NCI-H446 treated with DMSO at 0.1 percent for 48 hours (cell line): ENCODE data around the gene HYI.
"Not testable (repeated sequence)": the region's sequence is repeated elsewhere in the genome, so short reads cannot be mapped to it uniquely, and the experiment has no call there.

Source experiments
- DNase-seq: peaks from one replicate; lab custom pipeline; 2025; lab: John Stamatoyannopoulos, UW

The HYI gene, protein sequence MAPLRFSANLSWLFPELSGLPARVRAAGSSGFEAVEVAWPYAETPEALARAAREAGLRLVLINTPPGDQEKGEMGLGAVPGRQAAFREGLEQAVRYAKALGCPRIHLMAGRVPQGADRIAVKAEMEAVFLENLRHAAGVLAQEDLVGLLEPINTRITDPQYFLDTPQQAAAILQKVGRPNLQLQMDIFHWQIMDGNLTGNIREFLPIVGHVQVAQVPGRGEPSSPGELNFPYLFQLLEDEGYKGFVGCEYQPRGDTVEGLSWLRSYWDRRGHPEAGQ

DNA sequence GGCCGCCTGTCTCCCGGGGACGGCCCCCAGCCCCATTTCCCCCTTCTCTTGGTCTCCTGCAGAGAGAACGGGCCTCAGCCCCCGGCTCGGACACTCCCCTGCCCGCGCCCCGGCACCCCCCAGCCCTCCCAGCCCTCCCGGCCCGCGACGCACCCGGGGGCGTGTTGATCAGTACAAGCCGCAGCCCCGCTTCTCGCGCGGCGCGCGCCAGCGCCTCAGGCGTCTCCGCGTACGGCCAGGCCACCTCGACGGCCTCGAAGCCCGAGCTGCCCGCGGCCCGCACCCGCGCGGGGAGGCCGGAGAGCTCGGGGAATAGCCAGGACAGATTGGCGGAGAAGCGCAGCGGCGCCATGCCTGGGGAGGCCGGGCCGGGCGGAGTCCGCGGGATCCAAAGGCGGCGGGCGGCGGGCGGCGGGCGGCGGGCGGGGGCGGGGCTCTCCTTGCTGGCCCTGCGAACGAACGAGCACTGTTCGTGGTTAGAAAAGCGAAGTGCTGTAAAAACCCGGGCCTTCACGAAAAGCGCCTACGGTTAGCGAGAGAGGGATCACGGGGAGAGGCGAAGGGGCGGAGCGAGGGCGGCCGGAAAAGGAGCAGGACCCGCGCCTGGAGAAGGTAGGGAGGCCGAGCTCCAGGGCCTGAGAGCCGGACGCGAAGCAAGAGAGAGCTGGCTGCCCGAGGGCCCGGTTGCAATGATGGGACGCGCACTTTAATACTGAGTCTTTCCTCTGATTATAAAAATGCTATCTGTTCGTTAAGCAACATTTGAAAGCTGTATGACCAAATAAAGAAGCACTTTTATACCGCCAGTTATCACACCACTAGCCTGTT is at the start of gene HYI:
Gene HYI, minus strand, starts transcription at position 490 of the 828 bp plus-strand sequence. Its CDS starts 138 bp downstream, at position 352.
- no peak for DNase-seq

DNA sequence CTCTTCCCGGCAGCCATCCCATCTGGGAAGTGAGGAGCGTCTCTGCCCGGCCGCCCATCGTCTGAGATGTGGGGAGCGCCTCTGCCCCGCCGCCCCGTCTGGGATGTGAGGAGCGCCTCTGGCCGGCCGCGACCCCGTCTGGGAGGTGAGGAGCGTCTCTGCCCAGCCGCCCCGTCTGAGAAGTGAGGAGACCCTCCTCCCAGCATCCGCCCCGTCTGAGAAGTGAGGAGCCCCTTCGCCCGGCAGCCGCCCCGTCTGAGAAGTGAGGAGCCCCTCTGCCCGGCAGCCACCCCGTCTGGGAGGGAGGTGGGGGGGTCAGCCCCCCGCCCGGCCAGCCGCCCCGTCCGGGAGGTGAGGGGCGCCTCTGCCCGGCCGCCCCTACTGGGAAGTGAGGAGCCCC is 48.1 kb upstream of the HYI start:
- DNase-seq = not testable (repeated sequence)

DNA sequence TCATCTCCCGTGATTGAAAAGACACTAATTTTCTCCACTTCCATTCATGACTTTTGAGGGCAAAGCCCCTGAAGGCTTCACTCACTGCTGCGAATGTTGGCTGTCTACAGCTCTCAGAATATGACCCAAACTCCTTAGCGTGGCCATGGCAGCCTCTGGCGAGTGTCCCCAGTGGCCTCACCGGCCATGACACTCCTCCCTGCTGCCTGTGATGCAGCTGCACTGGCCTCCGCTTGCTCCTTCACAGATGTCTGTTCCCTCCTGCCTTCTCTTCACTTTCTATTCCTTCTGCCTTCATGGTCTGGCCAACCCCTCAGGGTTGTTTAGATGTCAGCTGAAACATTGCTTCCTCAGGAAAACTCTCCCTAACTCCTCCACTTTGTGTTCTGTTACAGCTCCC is 46.2 kb upstream of the HYI start:
- DNase-seq = no peak

DNA sequence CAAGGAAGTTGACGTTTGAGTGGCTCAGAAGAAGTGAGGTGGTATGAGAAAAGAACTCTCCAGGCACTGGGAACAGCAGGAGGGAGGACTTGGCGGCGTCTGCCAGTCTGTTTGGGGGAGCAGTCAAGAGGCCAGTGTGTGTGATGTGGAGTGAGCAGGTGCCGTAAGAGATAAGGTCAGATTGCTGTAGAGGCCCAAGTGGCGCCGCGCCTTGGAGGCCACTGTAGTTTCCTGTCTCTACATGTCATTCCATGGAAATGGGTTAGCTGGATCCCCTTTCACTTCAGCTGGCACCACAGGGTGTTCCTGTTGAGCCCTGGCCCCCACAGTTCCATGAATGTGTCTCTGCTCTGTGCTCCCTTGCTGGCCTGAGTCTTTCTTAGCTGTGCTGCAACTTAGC is 41.5 kb upstream of the HYI start:
- no peak for DNase-seq

DNA sequence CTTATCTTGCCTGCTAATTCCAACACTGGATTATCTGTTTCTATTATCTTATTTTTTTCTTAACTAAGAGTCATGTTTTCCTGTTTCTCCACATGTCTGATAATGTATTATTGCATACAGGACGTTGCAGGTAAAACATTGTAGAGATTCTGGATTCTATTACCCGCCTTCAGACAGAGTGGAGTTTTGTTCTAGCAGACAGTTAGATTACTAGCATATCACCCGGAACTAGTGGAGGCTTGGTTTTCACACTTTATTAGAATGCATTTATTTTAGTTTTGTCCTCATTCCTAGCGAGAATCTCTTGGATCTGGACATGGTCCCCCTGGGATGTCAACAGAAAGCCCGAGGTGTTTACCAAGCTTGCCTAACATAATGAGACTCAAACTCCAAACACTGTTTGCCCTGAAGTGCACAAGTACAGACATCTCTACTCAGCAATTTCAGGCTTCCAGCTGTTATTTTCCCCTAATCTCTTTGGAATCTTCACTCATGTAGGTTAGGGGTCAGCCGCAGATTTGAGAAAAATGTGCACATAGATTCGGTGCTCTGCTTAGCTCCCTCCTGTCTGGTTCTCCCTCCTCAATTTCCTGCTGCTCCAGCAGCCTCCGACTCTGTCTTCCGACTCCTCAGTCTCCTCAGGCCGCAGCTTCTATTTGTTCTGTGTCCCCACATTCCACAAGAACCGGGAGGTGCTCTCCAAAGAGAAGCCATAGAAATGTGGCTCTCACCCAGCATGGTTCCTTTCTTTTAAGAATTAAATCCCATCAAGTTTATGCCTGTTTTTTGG is 40.1 kb upstream of the HYI start:
- DNase-seq = no peak

DNA sequence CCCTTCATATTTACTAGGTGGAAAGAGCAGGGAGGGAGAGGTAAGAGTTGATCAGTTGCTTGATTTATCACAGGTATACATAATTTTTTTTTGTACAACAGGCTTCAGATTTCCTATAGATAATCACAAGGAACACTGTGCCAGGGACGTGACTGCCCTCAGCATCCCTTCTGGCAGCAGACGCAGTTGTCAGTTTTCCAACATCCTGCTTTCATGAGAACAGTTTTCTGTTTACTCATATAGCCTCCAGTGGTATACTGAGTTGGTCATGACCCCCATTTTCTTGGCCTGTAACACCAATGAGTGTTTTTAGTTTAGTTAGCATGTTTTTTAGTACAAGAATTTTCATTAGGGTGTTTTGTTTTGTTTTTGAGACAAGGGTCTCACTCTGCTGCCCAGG is 39.1 kb upstream of the HYI start:
- peak; percentile 47 for DNase-seq

DNA sequence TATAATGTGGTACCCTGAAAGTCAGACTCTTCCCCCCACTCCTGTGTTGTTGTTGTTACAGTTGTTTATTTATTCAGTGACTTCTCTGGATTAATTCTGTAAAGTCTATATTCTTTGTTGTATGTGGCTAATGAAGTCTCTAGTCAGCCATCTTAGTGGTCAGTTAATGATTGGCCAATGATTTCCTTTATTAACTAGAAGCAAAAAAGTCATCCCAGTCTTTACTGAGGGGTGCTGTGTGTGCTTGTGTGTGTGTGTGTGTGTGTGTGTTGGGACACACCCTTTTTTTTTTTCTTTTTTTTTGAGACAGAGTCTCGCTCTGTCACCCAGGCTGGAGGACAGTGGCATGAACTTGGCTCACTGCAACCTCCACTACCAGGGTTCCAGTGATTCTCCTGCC is 37.3 kb upstream of the HYI start:
- DNase-seq = no peak

DNA sequence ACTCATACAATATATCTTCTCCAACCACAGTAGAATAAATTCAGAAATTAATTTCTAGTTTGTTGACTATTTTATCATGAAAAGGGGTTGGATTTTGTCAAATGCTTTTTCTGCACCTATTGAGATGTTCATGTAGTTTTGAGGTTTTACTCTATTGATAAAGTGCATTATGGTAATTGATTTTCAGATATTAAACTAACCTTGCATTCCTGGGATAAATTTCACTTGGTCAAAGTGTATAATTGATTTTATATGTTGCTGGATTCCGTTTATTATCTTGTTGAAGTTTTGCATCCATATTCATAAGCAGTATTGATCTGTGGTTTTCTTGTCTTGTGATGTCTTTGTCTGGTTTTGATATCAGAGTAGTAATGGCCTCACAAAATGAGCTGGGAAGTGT is 34.4 kb upstream of the HYI start:
- DNase-seq = no peak

DNA sequence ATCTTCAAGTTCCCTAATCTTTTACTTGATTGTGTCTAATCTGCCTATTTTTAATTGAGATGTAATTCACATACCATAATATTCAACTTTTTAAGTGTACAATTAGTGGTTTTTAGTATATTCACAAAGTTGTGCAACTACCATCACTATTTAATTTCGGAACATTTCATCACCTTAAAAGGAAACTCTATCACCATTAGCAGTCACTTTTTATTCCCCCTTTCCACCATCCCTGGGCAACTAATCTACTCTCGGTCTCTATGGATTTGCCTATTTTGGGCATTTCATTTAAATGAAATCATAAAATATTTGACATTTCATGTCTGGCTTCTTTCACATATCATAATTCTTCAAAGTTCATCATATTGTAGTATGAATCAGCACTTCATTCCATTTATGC is 30.6 kb upstream of the HYI start:
- no peak for DNase-seq

DNA sequence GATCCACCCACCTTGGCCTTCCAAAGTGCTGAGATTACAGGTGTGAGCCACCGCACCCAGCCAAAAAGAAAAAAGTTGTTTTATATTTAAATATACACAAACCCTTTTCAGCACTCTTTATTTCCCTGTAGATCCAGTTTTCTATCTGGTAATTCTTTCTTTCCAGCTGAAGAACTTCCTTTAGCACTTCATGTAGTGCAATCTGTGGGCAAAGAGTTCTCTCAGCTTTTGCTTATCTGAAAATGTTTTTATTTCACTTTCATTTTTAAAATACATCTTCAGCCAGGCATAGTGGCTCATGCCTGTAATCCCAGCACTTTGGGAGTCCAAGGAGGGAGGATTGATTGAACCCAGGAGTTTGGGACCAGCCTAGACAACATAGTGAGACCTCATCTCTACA is 28.5 kb upstream of the HYI start:
- DNase-seq = no peak

DNA sequence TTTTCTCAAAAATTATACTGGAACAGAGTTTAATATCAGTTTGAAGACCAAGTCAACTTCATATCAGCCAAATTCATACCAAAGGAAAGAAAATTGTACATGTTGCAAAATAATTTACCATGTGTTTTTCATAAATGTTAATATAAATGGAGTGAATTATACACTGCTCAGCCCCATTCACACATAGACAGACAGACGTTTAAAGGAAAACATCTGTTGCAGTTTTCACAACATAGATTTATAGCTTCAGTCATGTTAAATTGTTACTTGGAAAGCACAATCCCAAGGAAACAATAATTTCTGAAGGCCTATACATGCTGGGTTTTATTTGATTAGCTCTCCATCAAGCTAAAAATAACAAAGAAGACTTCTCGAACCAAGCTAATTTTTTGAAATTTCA is 27.8 kb upstream of the HYI start:
- DNase-seq = no peak

DNA sequence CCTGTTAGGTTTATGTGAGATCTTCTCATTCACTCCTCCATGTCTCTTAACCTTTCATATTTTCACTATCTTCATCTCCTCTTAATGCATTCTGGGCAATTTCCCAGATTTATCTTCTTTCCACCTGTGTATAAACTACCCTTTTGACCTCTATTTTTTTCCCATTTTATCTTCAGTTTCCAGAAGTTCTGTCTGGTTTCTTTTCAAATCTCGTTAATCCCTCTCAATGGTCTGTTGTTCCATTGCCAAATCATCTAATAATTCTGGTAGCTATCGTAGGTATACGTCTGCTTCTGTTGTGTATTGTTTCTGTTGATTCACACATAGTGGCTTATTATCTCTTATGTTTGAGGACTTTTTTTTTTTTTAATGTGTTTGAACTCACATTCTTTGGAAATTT is 25.7 kb upstream of the HYI start:
- DNase-seq = no peak

DNA sequence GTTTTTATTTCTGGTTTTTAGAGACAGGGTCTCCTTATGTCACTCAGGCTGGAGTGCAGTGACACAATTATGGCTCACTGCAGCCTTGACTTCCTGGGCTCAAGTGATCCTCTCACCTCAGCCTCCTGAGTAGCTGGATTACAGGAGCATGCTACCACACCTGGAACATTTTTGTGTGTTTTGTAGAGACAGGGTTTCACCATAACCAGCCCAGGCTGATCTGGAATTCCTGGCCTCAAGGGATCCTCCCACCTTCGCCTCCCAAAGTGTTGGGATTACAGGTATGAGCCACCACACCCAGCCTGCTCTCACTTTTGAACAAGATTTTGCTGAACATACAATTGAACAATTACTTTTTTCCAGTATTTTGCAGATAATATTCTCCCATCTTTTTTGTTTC is 24.0 kb upstream of the HYI start:
- no peak for DNase-seq

DNA sequence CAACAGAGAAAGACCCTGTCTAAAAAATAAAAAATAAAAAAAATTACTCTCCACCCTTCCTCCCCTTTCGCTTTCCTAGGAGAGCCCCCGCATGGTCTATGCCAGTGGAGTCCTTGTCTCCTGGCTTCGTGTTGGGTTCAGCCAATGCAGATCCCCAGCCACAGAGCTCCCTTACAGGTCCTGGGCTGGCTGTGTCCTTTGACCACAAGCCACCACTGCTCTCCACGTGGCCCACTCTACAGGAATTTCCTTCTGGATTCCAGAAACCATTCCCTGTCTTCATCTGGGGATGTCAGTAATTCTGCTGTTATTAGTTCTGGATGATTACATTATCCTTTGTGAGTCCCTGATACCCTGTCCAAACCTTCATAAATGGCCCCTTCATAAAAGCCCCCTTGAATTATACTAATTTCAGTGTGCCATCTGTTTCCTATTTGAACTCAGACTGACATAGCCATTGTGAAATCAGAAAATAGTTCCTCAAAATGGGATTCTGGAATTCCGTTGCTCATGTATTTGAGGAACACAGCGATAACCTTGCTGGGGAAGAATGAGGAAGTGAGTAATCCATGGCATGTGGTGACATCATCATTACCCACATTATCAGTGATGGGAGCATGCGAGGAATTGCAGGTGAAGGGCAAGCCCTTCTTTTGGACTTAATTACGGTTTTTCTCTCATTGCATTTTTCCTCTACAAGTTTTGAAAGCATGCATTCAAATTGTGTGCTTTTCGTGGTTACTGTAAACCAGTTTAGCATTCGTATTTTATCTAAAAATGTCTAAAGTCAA is 22.1 kb upstream of the HYI start:
- DNase-seq = not testable (repeated sequence)

DNA sequence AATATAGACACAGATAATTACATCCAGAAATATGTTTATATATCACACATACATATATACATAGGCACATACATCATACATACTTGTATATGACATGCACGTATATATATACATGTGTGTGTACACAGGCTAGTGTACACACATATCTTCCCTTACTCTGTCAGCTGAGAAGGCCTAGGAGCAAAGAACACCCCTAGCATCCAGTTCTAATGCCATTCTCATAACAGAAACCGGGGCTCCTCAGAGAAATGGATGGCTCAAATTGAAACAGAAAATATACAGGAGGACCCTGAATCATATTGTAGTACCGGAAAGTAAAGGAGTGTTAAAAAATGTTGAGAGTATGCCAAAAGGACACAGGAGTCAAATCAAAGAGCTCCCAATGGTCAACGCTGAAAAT is 19.7 kb upstream of the HYI start:
- no peak for DNase-seq

DNA sequence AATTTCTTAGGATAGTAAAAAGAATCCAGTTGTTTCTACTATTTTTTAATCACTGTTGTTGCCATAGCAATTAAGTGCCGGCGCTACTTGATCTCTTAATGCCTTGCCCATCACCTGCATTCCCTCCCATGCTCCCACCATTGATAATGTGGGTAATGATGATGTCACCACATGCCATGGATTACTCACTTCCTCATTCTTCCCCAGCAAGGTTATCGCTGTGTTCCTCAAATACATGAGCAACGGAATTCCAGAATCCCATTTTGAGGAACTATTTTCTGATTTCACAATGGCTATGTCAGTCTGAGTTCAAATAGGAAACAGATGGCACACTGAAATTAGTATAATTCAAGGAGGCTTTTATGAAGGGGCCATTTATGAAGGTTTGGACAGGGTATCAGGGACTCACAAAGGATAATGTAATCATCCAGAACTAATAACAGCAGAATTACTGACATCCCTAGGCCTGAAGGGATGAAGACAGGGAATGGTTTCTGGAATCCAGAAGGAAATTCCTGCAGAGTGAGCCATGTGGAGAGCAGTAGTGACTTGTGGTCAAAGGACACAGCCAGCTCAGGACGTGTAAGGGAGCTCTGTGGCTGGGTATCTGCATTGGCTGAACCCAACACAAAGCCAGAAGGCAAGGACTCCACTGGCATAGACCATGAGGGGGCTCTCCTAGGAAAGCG is 18.9 kb upstream of the HYI start:
- not testable (repeated sequence) for DNase-seq

DNA sequence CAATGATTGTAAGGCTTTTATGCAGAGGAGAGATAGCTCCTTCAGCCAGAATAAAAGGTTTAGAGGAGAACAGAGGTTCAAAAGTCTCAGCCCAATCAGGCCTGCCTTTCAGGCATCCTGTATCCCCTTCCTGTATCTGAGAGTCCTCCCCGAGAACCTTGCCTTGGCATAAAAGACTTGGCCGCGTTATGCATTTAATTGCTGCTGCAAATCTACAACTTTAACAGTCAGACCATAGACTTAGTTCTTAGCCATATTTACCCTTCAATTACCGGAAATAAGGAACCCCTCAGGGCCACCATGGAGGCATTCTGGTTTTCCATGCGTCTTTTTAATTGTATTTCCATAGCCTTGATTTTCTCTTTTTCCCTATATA is 18.3 kb upstream of the HYI start:
- no peak for DNase-seq

DNA sequence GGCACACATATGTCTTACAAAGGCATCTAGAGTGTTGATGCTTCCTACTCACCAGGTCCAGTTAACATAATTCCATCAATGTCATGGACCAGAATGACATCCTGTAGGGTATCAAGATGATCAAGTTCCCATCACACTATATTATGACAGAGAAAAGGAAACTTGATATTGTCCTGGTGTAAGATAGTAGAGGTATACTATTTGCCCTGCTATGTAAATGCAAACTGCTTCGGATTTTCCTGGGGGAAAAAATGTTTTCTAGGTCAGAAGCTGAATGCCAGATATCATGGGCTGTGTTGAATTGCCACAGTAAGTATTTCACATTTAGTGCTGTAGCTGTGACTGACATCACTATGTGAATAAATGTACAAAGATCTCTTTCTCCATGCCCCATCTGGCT is 16.2 kb upstream of the HYI start:
- DNase-seq = no peak

DNA sequence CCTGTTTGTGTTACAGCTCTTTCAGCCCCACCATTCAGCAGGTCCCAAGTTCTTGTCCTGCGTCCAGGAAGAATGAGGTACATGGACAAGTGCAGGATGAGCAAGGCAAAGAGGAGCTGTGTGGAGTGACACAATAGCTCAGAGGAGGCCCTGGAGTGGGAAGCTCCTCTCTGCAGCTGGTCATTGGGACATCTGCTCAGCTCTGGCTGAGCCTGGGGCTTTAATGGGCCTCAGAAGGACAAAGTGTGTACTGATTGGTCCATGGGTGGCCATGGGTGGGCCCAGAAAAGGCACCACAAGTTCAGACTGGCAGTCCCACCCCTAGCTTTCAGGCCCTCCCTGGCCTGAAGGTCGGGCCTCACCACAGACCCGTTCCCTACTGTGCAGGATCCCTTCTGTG is 14.7 kb upstream of the HYI start:
- DNase-seq = no peak

DNA sequence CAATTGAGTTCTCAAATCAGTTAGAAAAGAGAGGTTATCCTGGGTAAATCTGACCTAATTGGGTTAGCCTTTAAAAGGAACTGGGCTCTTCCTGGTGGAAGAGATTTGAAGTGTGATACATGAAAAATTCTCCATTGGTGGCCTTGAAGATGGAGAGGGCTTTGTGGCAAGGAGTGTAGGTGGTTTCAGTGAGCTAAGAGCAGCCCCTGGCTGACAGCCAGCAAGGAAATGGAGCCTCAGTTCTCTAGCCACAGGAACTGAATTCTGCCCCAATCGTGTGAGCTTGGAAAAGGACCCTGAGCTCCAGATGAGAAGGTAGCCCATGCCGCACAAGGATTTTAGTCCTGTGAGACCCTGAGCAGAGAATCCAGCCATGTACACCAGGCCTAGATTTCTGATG is 12.7 kb upstream of the HYI start:
- DNase-seq = no peak

DNA sequence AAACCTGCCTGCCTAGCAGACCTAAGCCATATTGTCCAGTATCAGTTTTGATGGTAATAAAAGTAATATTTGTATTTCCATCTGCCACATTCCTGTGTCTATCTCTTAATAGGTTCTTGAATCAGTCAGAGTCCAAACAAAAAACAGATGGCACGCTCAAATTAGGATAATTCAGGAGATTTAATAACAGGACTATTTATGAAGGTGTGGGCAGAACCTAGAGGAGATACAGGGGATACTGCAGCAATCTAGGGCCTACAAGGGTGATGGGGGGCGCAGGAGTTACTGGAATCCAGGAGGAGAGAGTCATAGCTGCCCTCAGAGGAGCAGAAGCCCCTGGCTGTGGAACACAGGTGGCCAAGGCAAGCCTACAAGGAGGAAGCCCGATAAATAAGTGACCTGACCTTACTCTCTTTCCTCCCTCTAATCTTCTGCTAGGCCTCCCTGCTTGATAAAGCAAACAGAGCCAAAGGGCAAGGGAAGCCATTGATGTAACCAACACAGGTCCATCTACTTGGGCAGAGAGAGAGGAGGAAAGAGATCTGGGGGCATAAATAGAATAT is 11.9 kb upstream of the HYI start:
- DNase-seq = no peak
